HT1080 (cell line): ENCODE data around the gene YIPF5. TPM values are rescaled to one million over a fixed set of nuclear protein-coding genes. Genes with fewer than 3 reads are reported as not detected.

Experiments used
- DNase-seq: peaks from one replicate; pipeline ENCODE4 v3.0.0-alpha.2; 2015; ENCODE audit warnings: low read depth
- small RNA-seq: library from RNA; depleted of rRNA; stranded (forward); fragments of <200 nt; gene quantifications from one replicate; pipeline ENCODE3, GENCODE V24; 2014
- total RNA-seq: library from RNA; depleted of rRNA; stranded (reverse); fragments of >200 nt; shearing (Covaris generic); gene quantifications from 2 replicates; pipeline ENCODE4 v1.2.3, GENCODE V29; 2014; rRNA removed

Gene YIPF5
- total RNA-seq, 1 experiment from 2014 or later: 43.0 TPM

DNA sequence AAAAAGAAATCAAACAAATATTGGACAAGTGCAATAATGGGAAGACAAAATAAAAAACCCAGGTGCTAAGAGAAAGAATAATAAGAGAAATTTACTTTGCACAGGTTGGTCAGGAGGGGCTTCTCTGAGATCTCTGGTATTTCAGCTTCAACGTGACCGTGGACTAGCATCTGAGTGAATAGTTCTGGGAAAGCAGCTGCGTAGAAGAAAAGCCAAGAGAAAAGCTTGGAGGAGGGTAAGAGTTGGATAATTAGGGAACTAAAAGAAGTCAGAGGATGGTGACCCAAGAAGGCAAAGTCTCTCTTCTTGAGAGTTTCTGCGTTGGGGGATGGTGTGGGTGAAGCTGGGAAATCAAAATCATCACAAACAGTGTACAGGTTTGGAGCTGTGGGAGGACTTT lies 41.6 kb downstream of the YIPF5 start:
- no peak for DNase-seq

GRCh38 chr5:144126707-144127106 lies 43.8 kb downstream of the YIPF5 start:
- no peak for DNase-seq

- no peak for DNase-seq
Observed at GRCh38 chr5:144125163-144125726, 45.2 kb downstream of the YIPF5 start.

GRCh38 chr5:144122641-144123040 lies 47.8 kb downstream of the YIPF5 start:
- no peak for DNase-seq

DNA sequence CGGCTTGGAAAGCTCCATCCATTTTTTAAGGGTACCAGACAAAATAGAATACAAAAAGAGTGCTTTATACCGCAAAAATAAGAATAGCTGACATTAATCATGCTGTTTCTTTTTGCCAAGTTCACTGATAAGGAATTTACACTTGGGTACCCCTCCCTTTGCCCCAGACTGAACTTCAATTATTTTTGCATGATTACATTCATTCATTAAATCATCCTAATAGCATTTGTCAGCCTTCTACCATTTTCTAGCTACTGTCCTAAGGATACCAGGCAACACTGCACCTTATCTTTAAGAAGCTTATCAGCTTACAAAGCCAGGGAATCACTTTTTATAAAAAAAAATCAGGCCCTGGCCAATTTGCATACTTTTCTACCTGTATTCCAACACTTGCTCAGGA lies 48.4 kb downstream of the YIPF5 start:
- DNase-seq: no peak

GRCh38 chr5:144121577-144121976 lies 48.9 kb downstream of the YIPF5 start:
- no peak for DNase-seq

- DNase-seq: no peak
Observed at GRCh38 chr5:144120661-144121180, 49.7 kb downstream of the YIPF5 start.

- DNase-seq: no peak
Observed at GRCh38 chr5:144117412-144117811, 53.0 kb downstream of the YIPF5 start.

GRCh38 chr5:144114571-144114970 lies 55.9 kb downstream of the YIPF5 start:
- DNase-seq: no peak

Small RNA genes lying within 50 kb of the gene (small RNA-seq; reads per million reads assigned to genes)
- not detected for gene RN7SL87P

Other genes with a start within 250 kb of the YIPF5 start
- gene KCTD16, start 214 bp upstream of the YIPF5 start, total RNA-seq: 0.03 TPM in 1 of 2 replicates, not detected in the other